ENCODE results near the gene CCDC146.
"Not testable (repeated sequence)": the region's sequence is repeated elsewhere in the genome, so short reads cannot be mapped to it uniquely, and the experiment has no call there.

The CCDC146 gene

DNA sequence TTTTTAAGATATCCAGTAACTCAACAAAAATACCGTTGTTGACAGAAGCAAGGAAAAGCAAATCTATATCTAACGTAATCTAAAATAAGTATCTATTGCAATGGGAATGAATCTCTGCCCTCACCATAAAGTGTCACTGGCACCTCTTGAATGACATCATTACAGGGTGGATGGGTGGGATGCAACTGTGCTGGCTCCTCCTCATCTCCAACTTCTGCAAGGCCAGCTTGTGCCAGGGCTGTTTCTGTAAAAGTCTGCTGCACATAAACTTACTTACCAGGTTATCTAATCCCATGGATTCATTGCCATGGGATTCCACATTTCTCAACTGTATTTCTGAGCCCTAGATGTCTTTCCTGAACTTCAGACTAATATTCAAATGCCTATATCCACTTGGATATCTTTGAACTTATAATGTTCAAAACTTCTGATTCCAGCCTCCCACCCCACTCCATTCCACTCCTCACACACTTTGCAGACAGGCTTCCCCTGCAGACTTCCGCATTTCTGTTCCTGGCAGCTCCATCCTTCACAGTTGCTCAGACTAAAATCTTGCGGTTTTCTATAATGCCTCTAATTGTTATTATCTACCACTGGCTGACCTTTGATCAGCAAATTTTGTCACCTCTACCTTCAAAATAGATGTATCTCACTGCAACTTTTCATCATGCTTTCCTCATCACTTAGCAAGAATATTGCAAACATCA lies 66.5 kb downstream of the CCDC146 start:
- DNase-seq (ENCODE audit: low read depth): no peak
- no peak overlapping the region for H3K4me3 ChIP-seq (ENCODE audit: low read depth, low read length)

DNA sequence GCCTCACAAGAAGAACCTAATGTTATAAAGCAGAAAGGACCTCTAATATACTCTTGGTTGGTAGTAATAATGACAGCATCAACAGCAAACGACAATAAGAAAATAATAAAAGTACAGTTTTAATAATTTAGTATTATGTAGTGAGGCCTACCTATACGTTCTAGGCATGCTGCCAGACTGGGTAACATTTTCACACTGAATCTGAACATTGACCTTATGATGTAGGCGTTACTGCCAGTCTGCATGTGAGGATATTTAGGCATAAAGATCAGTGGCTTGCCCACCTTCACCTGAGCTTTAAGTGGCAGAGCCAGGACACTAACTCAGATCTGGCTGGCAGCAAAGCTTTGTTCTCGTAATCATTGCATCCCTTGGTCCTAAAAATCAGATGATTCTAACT lies 74.7 kb downstream of the CCDC146 start:
- no peak for DNase-seq (ENCODE audit: low read depth)
- H3K4me3 ChIP-seq (ENCODE audit: low read depth, low read length): no peak overlapping the region

DNA sequence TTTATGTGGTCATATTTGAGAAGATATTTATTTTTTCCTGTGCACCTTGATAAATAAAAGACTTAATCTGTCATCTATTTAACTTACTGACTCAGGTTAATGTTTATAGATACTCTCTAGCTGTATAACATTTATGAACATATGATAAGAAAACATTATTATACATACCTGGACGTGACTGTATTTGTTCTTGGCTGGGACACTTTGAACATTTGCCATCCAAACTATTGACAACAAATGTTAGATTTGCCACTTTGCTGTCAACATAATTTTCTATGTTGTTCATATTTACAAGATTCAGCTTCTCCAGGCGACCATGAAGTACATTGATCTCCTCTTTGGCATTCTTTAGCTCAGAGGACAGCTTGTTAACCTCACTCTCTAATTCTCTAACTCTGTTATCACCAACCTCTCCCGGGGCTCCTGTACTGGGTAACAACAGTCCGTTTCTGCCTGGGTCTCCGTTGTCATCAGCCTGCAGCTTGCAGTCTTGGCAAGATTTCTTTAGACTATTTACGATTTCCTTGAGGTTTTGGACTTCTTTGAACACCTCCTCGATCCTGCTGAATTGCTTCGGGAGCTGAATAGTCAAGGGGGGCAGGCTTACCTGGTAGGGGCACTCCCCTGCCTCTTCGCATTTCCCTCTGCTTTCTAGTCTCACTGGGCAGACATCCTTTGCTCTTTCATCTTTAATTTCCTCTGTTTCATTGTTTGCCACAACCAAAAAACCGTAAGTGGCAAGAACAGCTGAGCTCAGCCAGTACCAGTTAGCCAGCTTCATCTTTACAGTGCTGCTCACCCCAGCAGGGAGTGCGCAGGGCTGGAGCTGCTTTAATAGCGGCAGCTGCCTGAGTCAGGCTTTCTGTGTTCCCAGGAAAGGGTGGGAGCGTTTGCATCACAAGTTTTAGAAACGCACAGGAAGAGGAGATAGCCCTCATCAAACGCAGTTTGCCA lies 76.9 kb downstream of the CCDC146 start, which contains the start of gene FGL2:
Gene FGL2, minus strand, starts transcription at position 807 of the 954 bp plus-strand sequence. Its CDS starts 26 bp downstream, at position 781.
- H3K4me3 ChIP-seq (ENCODE audit: low read depth, low read length): peak within 1 kb of the TSS; percentile 22
- peak; percentile 31 for DNase-seq (ENCODE audit: low read depth)

DNA sequence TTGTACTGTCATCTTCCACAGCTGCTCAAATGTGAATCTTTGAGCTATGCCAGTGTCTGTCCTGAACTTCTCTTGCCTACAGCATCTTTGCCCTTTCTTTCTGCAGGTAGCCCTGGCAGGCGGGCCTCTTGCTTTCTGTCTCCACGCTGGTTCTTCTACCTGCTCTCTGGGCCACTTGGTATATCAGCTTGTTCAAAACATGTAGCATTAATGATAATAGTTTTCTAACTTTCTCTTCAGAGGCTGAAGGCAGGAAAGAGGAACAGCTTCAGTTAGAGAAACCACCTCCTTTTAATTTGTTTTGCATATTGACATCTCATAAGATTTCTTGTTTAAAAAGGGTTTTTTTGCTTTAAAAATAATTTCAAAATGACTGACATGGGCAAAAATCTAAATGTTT lies 78.1 kb downstream of the CCDC146 start:
- DNase-seq (ENCODE audit: low read depth): no peak
- no peak overlapping the region for H3K4me3 ChIP-seq (ENCODE audit: low read depth, low read length)

DNA sequence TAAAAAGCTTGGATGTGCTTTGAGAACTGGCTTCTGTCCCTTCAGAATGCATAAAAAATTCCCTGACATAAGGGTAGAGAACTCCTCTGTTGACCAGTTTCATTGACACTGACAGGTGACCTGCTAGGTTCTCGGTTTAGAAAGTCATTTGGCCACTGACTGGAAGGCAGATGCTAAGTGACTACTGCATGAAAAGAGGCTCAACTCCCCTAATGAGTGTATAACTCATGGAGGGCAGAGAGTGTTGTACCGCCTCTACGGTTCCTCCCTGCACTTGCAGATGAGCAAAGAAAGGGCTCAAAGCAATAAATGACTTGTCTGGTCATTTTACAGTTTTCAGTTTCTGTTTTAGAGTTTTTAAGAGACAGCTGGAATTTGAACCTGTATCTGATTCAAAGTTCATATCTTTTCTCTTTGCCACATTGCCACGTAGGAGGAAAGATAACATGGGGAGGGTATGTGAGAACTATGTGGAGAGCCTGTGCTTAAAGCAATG lies 80.1 kb downstream of the CCDC146 start:
- no peak overlapping the region for H3K4me3 ChIP-seq (ENCODE audit: low read depth, low read length)
- DNase-seq (ENCODE audit: low read depth): no peak

DNA sequence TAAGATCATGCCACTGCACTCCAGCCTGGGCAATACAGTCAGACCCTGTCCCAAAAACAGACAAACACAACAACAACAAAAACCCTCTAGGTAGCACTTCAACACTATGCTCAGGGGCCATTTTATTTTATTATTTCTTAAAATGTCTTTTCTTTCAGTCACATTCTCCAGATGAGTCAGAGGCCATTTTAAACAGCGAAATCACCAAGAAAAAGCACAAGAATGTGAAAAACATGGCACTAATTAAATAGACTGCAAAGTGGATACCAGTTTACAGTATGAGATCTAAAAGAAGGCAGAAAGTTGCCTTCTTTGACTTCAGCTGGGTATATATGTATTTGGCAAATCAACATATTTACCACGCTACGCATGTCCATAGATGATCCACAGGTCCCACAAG lies 83.3 kb downstream of the CCDC146 start:
- no peak for DNase-seq (ENCODE audit: low read depth)
- H3K4me3 ChIP-seq (ENCODE audit: low read depth, low read length): no peak overlapping the region

DNA sequence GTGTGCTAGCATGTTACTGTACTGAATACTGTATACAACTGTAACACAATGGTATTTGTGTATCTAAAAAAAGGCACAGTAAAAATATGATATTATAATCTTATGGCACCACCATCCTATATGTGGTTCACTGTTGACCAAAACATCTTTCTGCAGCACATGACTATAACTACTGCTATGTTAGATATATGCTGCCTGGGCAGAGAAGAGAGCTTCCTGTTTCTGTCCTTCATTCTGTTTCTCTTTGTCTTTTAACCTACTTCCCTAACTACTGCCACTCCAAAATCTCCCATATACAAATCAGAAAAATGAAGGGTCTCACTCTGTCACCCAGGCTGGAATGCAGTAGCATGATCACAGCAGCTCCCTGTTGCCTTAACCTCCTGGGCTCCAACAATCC lies 86.0 kb downstream of the CCDC146 start:
- no peak for DNase-seq (ENCODE audit: low read depth)
- H3K4me3 ChIP-seq (ENCODE audit: low read depth, low read length): no peak overlapping the region

DNA sequence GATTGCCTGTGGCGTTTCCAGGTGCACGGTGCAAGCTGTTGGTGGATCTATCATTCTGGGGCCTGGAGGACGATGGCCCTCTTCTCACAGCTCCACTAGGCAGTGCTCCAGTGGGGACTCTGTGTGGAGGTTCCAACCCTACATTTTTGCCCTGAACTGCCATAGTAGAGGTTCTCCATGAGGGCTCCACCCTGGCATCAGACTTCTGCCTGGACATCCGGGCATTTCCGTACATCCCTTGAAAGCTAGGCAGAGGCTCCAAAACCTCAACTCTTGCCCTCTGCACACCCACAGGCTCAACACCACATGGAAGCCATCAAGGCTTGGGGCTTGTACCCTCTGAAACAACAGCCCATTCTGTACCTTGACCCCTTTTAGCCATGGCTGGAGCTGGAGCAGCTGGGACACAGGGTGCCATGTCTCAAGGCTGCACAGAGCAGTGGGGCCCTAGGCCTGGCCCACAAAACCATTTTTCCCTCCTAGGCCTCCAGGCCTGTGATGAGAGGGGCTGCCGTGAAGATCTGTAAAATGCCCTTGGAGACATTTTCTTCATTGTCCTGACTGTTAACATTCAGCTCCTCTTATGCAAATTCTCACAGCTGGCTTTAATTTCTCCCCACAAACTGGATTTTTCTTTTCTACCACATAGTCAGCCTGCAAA lies 87.2 kb downstream of the CCDC146 start:
- H3K4me3 ChIP-seq (ENCODE audit: low read depth, low read length): no peak overlapping the region
- no peak for DNase-seq (ENCODE audit: low read depth)

DNA sequence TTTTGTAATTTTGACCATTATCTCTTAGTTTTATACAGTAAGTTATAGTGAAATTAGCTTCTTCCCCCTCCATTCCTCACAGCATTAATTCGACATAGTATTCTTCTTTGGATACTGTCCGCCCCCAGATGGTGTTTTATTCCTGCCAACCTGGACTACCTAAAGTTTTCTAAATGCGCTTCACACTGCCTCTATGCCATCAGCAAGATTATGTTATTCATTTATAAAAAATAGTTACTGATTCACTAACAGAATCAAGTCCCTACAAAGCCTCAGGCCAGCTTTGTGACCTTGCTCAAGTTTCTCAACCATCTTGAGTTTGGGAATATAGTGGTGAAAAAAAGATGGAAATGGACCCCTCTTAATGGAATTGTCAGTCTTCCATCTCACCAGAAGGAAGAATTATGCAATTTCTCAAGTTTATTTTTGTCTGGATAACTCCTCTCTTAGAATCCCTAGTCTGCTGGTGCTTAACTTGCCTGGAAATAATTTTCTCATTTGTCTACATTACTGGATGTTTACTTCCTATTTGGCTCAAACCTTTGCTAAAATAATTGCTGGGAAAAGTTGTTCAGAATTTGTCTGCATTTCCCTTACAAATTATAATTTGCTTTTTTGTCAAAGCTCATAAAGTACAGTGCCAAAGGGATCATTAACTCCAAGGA lies 93.9 kb downstream of the CCDC146 start:
- no peak for DNase-seq (ENCODE audit: low read depth)
- H3K4me3 ChIP-seq (ENCODE audit: low read depth, low read length): no peak overlapping the region

DNA sequence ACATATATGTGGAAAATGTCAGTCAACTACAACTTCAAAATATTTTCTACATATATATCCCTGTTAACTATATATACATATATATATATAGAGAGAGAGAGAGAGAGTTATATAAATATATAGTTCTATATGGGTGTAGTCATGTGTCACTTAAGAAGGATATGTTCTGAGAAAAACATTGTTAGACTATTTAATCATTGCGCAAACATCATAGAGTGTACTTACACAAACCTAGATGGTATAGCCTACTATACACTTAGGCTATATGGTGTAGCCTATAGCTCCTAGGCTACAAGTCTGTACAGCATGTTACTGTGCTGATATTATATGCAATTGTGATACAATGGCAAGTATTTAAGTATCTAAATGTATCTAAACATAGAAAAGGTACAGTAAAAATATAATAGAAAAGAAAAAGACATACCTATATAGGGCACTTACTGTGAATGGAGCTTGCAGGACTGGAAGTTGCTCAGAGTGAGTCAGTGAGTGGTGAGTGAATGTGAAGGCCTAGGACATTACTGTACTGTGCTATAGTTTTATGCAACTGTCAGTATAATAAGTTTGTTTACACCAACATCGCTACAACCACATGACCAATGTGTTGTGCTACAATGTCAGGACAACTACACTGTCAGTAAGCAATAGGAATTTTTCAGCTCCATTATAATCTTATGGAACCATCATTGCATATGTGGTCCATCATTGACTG lies 95.2 kb downstream of the CCDC146 start:
- no peak for DNase-seq (ENCODE audit: low read depth)

DNA sequence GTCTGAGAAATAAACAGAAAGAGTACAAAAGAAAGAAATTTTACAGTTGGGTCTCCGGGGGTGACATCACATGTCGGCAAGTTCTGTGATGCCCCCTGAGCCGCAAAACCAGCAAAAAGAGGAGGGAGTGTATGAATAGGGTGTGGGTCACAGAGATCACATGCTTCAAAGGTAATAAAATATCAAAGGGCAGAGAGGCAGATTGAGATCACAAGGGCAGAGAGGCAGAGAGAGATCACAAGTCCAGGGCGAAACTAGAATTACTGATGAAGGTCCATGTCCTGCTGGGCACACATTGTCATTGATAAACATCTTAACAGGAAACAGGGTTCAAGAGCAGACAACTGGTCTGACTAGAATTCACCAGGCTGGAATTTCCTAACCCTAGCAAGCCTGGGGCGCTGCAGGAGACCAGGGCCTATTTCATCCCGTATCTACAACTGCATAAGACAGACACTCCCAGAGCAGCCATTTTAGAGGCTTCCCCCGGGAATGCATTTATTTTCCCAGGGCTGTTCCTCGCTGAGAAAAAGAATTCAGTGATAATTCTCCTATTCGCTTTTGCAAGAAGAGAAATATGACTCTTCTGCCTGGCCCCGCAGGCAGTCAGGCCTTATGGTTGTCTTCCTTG lies 97.4 kb downstream of the CCDC146 start:
- not testable (repeated sequence) for H3K4me3 ChIP-seq (ENCODE audit: low read depth, low read length); DNase-seq (ENCODE audit: low read depth)

More for the DNA sequence above, 95.2 kb downstream of the CCDC146 start:
- no peak overlapping the region for H3K4me3 ChIP-seq (ENCODE audit: low read depth, low read length)

DNA sequence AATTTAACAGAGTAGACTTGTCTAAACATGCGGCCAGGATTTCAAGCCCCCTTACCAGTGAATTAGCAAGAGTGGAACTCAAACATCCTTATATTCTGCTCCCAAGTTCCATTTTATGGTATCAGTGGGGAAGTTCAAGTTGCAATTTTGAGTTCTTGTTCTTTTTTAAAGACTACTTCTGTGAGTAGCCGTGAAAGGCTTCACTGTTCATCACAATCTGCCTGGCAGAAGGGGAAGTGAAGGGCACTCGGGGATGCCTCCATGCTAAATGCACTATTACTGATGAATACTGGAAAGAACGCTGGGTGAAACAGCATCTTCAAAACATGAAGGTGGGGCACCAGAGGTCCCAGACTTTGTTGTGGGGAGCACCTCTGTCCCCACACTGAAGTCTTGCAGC lies 99.7 kb downstream of the CCDC146 start:
- DNase-seq (ENCODE audit: low read depth): no peak
- H3K4me3 ChIP-seq (ENCODE audit: low read depth, low read length): no peak overlapping the region

DNA sequence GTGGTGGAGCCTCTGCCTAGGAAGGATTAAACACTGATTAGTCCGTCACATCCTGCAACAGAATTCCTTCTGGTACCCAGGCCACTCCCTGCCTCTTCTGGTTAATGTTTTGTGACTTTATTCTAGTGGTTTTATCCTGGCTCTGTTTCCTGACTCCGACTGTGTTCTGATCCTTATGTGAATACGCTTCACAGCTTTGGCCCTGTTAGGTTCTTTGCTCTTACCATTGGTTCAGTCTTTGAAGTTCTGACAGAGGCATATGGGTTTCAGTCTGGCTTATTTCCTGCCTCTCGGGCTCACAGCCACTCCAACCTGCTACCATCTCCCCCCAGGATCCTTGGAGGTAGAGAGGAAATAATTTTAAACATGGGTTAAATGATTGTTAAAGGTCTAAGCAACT lies 100.4 kb downstream of the CCDC146 start:
- H3K4me3 ChIP-seq (ENCODE audit: low read depth, low read length): no peak overlapping the region
- no peak for DNase-seq (ENCODE audit: low read depth)

DNA sequence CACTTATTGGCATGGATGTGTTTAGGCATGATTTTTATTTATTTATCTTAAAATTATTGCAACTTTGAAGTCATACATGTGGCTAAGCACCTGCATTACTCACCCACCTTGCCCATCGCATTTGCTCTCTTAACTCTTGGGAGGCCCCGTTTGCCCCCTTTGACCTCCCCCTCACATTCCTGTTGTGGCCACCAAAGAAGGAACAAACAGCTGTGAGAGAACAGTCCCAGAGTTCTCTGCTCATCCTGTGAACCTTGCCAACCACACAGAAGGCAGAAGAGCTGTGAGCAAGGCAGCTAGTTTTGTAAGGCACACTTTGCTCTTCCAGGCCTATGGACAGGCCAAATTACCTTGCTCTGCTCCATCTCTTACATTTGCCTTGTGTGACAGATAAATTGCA lies 100.8 kb downstream of the CCDC146 start:
- no peak overlapping the region for H3K4me3 ChIP-seq (ENCODE audit: low read depth, low read length)
- DNase-seq (ENCODE audit: low read depth): no peak

DNA sequence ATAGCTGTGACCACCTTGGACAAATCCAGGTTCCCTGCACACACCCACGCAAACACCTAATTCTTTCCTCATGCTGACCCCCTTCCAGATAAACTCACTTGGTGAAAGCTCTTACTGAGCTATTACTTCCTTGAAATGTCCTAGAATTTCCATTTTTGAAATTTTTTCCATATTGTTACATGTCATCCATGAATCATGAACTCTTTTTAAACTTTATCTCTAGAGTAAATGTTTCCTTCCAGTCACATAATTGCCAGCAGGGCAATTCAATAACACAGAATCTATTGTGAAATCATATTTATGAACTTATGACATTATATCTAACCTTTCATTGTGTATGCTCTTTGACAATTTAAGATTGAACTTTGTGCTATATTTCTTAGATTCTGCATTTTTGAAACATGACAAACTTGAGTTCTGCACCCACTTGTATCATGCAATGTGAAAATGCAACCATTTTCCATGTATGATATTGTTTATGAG lies 104.0 kb downstream of the CCDC146 start:
- no peak overlapping the region for H3K4me3 ChIP-seq (ENCODE audit: low read depth, low read length)
- no peak for DNase-seq (ENCODE audit: low read depth)

DNA sequence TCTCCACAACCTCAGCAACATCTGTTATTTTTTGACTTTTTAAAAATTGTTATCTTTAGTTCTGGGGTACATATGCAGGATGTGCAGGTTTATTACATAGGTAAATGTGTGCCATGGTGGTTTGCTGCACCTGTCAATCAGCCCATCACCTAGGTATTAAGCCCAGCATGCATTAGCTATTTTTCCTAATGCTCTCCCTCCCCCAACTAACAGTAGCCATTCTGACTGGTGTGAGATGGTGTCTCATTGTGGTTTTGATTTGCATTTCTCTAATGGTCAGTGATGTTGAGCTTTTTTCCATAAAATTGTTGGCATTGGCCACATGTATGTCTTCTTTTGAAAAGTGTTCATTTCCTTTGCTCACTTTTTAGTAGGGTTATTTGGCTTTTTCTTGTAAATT lies 106.4 kb downstream of the CCDC146 start:
- H3K4me3 ChIP-seq (ENCODE audit: low read depth, low read length); DNase-seq (ENCODE audit: low read depth): not testable (repeated sequence)

DNA sequence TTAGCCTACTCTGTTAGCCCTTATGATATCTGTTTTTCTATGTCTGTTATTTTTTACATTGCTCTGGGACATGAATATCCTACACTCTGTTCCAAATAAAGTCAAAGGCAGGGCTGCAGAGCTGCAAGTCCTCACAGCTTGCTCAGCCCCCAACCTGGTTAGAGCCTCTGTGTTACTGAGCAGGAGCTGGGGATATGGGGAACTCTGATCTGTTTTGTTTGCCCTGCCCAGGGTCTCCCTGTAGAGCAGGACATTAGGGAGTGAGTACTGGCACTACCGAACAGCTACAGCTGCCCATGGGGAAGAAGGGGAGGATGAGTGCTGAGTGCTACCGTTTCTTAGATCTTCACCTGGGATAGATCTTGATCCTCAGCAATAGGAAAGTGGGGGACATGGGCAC lies 110.1 kb downstream of the CCDC146 start:
- H3K4me3 ChIP-seq (ENCODE audit: low read depth, low read length): no peak overlapping the region

DNA sequence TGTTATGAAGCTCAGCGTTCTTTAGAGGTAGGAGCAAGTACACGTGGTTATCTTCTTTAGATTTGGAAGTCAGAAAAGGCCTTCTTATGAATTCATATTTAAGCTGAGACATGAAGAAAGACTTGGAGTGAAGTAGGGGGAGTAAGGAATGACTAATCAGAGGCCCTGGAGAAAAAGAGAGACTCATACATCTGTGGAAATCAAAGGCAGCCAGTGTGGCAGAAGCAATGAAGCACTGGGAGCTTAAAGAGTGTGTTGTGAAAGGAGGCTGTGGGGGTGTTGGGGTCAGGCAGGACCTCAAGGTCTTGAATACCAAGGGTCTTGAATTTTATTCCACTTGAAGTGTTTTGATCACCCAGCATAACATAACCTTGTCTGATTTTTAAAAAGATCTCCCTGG lies 112.9 kb downstream of the CCDC146 start:
- no peak overlapping the region for H3K4me3 ChIP-seq (ENCODE audit: low read depth, low read length)
- DNase-seq (ENCODE audit: low read depth): no peak

More for the DNA sequence above, 110.1 kb downstream of the CCDC146 start:
- DNase-seq (ENCODE audit: low read depth): no peak
